Measurements from ENCODE around the gene AGAP3. TPM values are rescaled to one million over a fixed set of nuclear protein-coding genes. Genes with fewer than 3 reads are reported as not detected.

The AGAP3 gene
- total RNA-seq, 3 donors from 2014 or later (not counting 1 experiment from before 2014, with no cell fraction given): 27.7 to 46.9 (median 42.8) TPM

DNA sequence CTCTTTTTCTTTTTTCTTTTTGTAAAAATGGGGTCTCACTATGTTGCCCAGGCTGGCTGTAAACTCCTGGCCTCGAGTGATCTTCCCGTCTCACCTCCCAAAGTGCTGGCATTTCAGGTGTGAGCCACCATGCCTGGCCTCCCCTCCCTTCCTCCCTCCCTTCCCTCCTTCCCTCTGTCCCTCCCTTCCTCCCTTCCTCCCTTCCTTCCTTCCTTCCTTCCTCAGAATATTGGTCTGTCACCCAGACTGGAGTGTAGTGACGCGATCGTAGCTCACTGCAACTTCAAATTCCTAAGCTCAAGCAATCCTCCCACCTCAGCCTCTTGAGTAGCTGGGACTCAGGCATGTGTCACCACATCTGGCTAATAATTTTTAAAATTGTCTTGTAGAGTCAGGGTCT is 8.4 kb downstream of the AGAP3 start:
- 88% methylated on average over 5 of the region's 5 CpGs for WGBS (ENCODE audit: insufficient coverage)
- no peaks in the 10 kb centered on the region for H3K27me3 Mint-ChIP-seq (ENCODE audit: low read depth in 2 of 2)
- H3K27ac Mint-ChIP-seq: no peak overlapping the region
- Histone ChIP-seq H3K4me3 (ENCODE audit: low read length) (no peak overlapping the region), H3K4me1 (ENCODE audit: control insufficient read depth, insufficient read depth, low read length) (peaks cover 7% of the 10 kb centered on the region), H3K27me3 (ENCODE audit: control insufficient read depth, insufficient read depth, low read length) (no peaks in the 10 kb centered on the region), H3K27ac (ENCODE audit: low read length) (no peak overlapping the region), H3K36me3 (ENCODE audit: control insufficient read depth, insufficient read depth, low read length) (no peaks in the 10 kb centered on the region), H3K9me3 (ENCODE audit: control insufficient read depth, insufficient read depth, low read length) (no peaks in the 10 kb centered on the region)
- ATAC-seq (no peak), DNase-seq (no peak)
- TF ChIP-seq, protein P1, sequence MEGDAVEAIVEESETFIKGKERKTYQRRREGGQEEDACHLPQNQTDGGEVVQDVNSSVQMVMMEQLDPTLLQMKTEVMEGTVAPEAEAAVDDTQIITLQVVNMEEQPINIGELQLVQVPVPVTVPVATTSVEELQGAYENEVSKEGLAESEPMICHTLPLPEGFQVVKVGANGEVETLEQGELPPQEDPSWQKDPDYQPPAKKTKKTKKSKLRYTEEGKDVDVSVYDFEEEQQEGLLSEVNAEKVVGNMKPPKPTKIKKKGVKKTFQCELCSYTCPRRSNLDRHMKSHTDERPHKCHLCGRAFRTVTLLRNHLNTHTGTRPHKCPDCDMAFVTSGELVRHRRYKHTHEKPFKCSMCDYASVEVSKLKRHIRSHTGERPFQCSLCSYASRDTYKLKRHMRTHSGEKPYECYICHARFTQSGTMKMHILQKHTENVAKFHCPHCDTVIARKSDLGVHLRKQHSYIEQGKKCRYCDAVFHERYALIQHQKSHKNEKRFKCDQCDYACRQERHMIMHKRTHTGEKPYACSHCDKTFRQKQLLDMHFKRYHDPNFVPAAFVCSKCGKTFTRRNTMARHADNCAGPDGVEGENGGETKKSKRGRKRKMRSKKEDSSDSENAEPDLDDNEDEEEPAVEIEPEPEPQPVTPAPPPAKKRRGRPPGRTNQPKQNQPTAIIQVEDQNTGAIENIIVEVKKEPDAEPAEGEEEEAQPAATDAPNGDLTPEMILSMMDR (IDR thresholded peaks at IDR 0.05): no peak
- no peak overlapping the region for H3K4me3 Mint-ChIP-seq
- intact Hi-C loops (cut with micrococcal nuclease): no loop called here
- H3K9me3 Mint-ChIP-seq: no peaks in the 10 kb centered on the region
- H3K4me1 Mint-ChIP-seq: peaks cover under 1 to 4% of the 10 kb centered on the region in 2 donors
- H3K36me3 Mint-ChIP-seq: no peaks in the 10 kb centered on the region

DNA sequence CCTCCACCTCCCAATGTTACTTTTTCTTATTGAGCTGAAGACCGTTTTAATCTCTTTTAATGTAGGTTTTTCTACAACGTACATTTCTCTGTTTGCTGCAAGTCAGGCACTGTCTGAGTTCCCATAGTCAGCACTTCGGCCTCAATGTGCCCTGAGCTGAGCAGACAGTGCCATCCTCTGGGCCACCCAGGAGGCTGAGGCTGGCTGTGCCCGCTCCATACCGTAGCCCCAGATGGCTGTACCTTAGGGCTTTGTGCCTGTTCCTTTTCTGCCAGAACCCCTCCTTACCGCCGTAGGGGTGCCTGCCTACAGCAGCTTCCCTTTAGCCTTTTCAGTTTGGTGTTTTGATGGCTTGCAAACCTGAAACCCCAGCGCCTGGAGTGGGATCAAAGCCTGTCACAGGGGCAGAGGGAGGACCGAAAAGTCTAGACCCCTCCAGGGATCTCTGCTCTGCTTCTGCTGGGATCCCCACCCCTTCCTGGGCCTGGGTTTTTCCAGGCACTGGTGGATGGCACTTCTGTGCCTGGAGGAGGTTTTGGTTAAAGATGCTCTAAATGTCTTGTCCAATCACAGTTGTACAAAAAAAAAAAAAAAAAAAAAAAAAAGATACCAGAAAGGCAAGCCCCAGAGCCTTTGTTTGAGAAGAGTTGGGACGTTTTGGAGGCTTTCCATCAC is 9.0 kb downstream of the AGAP3 start:
- Histone ChIP-seq H3K27me3 (ENCODE audit: control insufficient read depth, insufficient read depth, low read length) (no peaks in the 10 kb centered on the region), H3K4me1 (ENCODE audit: control insufficient read depth, insufficient read depth, low read length) (peaks cover 1% of the 10 kb centered on the region), H3K9me3 (ENCODE audit: control insufficient read depth, insufficient read depth, low read length) (no peaks in the 10 kb centered on the region), H3K27ac (ENCODE audit: low read length) (no peak overlapping the region), H3K4me3 (ENCODE audit: low read length) (no peak overlapping the region), H3K36me3 (ENCODE audit: control insufficient read depth, insufficient read depth, low read length) (no peaks in the 10 kb centered on the region)
- ATAC-seq: no peak
- intact Hi-C loops (cut with micrococcal nuclease): no loop called here
- TF ChIP-seq, protein P1 (IDR thresholded peaks at IDR 0.05): no peak
- peak in 1 of 2 donors; percentile 29 for DNase-seq
- Mint-ChIP-seq H3K4me1 (no peaks in the 10 kb centered on the region), H3K27me3 (ENCODE audit: low read depth in 2 of 2) (no peaks in the 10 kb centered on the region), H3K36me3 (no peaks in the 10 kb centered on the region), H3K27ac (no peak overlapping the region), H3K9me3 (no peaks in the 10 kb centered on the region), H3K4me3 (no peak overlapping the region)
- 86% methylated on average over 9 of the region's 10 CpGs for WGBS (ENCODE audit: insufficient coverage)

DNA sequence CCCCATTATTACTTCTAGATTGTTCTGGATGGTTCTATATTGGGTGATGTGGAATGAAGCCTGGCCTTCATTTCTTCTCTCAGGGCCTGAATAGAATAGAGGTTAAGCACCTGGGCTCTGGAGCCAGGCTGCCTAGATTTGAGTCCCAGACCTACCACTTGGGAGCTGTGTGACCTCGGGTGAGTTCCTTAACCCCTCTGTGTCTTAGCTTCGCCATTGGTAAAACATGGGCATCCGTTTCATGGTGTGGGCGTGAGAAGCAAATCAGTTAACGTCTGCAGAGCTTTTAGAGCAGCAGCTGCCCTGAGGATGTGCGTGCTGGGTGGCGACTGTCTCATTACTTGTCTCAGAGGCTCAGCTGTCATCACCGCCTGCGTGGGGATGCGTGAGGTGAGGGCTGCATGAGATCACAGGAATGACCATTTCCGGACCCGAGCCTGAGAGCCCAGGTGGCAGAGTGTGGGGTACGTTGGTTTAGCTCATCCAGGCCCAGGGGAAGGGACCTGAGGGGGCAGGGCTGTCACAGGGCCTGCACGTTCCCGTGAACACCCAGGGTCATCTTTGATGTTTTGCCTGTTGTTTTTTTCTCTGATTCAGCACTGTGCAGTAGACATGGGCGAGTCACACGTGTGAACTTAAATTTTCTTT is 9.7 kb downstream of the AGAP3 start:
- no peaks in the 10 kb centered on the region for H3K36me3 ChIP-seq (ENCODE audit: control insufficient read depth, insufficient read depth, low read length)
- ATAC-seq (no peak), DNase-seq (peak in 1 of 2 donors; percentile 42)
- no peaks in the 10 kb centered on the region for H3K9me3 Mint-ChIP-seq
- intact Hi-C loops (cut with micrococcal nuclease): no loop called here
- no peak overlapping the region for H3K27ac ChIP-seq (ENCODE audit: low read length)
- H3K4me3 ChIP-seq (ENCODE audit: low read length): no peak overlapping the region
- H3K9me3 ChIP-seq (ENCODE audit: control insufficient read depth, insufficient read depth, low read length): no peaks in the 10 kb centered on the region
- TF ChIP-seq, protein P1 (IDR thresholded peaks at IDR 0.05): no peak
- 88% methylated on average over 17 of the region's 17 CpGs for WGBS (ENCODE audit: insufficient coverage)
- no peaks in the 10 kb centered on the region for H3K36me3 Mint-ChIP-seq
- no peaks in the 10 kb centered on the region for H3K4me1 Mint-ChIP-seq
- H3K4me1 ChIP-seq (ENCODE audit: control insufficient read depth, insufficient read depth, low read length): no peaks in the 10 kb centered on the region
- no peak overlapping the region for H3K4me3 Mint-ChIP-seq
- H3K27ac Mint-ChIP-seq: no peak overlapping the region
- no peaks in the 10 kb centered on the region for H3K27me3 Mint-ChIP-seq (ENCODE audit: low read depth in 2 of 2)
- no peaks in the 10 kb centered on the region for H3K27me3 ChIP-seq (ENCODE audit: control insufficient read depth, insufficient read depth, low read length)
